ENCODE results near the gene DUSP22.

Gene DUSP22

GRCh38 chr6:395432-396125 lies 103.3 kb downstream of the DUSP22 start:
- DNase-seq (ENCODE audit: low read depth), result no peak

GRCh38 chr6:396126-396520 lies 103.8 kb downstream of the DUSP22 start:
- no peak for DNase-seq (ENCODE audit: low read depth)

GRCh38 chr6:397056-397455 lies 104.8 kb downstream of the DUSP22 start:
- no peak for DNase-seq (ENCODE audit: low read depth)

- no peak for DNase-seq (ENCODE audit: low read depth)
Observed at GRCh38 chr6:397604-398003, 105.3 kb downstream of the DUSP22 start.

GRCh38 chr6:398065-398464 lies 105.8 kb downstream of the DUSP22 start:
- DNase-seq (ENCODE audit: low read depth), result no peak

GRCh38 chr6:398558-399078 lies 106.3 kb downstream of the DUSP22 start:
- DNase-seq (ENCODE audit: low read depth), result no peak

- DNase-seq (ENCODE audit: low read depth), result no peak
Observed at GRCh38 chr6:399785-400534, 107.7 kb downstream of the DUSP22 start.

- no peak for DNase-seq (ENCODE audit: low read depth)
Observed at GRCh38 chr6:400815-401214, 108.5 kb downstream of the DUSP22 start.

Measured in HS-5 (cell line).